CD4-positive, alpha-beta T cell treated with Interleukin-10 for 1 hour (primary cell): ENCODE measurements around the gene AK8.
"Not testable (repeated sequence)": the region's sequence is repeated elsewhere in the genome, so short reads cannot be mapped to it uniquely, and the experiment has no call there.

Source experiments
- DNase-seq: peaks from one replicate; pipeline ENCODE4 v3.0.0-alpha.2; 2020

The AK8 gene

DNA sequence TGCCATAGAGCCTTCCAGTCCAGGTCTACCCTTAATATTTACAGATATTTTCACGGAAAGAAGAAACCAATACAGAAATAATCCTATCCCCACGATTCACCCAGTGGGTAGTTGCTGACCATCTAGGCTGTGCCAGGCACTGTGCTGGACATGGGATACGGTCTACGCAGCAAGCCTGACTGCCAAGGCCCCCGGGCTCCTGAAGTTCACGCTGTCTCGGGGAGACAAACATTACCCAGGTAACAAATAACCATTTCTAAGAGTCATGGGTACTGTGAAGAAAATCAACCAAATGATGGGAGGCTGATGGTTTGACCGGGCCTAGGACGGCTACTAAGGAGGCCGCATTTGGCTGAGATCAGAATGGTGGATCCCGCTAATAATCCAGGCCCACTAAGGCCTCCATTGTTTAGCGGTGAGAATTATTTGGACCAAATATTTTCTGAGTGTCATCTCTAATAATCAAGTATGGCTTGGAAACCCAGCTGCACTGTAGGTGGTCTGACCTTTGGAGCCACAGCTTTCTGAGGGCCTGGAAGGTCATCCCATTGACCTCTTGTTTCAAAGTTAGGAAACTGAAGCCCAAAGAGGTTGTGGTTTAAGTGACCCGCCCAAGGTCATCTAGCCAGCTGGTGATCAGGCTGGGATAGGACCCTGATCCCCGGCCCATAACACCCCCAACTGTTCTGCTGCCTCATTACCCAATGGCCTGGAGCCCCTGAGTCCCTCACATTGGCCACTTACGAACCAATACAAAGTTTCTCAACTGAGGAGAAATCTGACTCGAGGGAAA, 82.4 kb downstream of the AK8 start:
- DNase-seq, result no peak

DNA sequence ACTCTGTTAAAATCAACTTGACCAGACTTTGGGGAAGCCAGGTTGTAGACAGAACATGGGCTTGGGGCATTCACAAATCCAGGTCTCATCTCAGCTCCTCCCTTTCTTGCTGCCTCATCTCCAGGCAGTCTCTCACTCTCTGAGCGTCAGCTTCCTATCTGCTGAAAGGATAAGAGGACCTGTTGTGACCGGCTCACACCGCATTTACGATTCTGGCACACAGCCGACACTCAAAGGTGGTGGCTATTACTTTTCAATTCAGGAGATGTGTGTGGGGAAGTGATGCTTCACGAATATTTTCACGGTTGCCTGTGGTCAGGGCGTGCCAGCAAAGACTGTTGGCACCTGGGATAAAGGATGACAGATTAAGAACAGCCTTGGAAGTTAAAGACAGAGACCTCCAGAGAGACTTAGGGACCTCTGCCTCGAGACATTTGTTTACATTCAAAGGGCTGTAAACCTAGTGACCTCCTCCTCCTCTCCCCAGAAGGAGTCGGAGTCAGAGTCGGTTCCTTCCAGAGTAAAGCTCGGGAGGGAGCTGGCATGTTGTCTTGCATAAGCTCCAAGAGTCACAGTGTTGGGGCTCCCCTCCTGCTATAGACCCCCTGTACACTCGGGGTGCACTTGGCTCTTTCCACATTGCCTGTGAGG, 83.2 kb downstream of the AK8 start:
- DNase-seq, result no peak

DNA sequence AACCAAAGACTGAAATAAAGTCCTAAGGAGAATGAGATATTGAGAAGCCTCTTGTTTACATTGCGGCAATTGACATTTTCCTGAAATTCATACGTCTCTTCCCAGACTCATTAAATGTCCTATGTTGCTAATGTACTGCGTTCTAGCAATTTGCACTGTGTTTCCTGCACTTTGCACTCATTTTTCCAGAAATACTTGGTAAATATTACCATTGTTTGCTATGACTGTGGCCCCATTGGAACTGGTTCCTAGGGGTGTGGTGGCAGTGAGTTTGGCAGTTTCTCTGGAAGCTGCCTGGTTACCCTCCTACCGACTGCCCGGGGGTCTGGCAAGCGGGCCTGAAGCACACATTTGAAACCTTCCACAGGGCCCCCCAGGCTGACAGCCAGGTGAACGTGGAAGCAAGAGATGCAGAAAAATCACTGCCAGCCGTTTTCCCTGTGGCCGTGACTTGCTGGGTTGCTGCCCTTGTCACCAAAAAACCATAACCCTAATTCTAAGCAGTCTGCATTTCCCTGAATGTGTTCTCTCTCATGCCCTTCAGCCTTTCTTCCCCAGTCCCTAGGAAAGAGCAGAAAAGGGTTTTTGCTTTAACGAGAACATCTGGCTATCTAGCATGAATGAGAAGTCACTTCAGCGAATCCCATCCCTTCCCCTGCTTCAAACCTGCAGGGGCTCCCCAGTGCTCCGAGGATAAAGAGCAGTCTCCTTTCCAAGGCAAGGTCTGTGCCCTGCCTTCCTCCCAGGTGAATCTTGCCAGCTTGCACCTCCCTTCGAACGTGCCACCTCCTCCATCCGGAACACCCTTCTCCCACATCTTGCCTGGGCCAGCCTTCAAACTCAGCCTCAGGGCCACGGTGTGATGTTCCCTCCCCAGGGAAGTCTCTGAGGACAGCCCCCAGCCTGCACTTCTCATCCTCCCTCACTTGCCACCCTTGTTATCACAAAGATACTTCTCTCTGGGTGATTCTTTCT, 84.2 kb downstream of the AK8 start:
- DNase-seq, result no peak

DNA sequence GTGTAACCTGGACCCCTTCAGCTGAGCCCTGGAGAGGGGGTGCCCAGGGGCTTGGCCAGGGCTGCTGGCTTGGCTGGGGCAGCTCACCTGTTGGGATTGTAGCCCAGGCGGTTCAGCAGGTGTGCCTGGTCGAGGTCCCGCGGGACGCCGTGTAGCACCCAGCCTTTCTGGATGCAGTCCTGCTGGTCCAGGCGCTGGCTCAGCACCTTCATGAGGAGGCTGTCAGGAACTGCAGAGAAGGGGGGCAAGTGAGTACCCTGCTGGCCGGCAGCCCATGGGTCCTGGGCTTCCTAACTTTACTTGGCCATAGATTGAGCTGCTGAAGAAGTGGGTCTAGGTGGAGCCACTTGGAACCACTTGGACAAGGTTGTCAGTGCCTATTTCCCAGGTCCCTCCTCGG, 85.5 kb downstream of the AK8 start:
- no peak for DNase-seq

DNA sequence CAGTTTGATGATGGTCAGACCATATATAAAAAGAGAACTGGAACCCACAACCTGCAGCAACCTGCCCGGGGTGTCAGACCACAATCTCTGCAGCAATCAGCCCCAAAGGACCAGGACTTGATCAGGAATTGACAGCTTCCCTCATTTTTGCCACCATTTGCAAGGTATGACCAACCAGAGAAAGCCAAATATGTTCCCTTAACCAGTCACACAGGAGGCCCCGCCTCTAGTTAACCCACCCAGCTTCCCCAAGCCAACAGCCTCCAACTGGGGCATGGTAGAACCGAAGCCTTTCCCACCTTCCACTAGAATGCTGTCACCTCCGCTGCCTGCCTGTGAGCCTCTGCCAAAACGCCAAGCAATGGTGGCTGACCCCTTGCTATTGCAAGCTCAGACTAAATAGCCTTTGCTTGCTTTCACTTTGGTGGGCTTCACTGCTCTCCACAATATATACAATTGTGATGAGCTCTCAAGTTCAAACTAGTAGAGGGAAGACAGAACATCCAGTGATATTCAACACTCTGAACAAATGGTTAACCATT, 86.3 kb downstream of the AK8 start:
- no peak for DNase-seq

DNA sequence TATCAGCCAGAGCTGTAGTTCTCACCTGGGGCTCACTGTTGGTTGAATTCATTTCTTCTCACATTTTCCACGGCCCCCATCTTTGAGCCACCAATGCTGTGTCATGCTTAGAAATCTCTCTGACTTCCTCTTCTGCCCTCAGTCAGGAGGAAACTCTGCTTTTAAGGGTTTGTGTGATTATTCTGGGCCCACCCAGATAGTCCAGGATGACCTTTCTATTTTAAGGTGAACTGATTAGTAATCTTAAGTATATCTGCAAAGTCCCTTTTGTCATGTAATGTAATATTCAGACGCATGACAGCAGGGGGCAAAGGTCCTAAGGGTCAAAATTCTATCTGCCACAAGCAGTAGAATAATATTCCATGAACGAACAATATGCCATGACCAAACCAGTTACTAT, 88.4 kb downstream of the AK8 start:
- no peak for DNase-seq

DNA sequence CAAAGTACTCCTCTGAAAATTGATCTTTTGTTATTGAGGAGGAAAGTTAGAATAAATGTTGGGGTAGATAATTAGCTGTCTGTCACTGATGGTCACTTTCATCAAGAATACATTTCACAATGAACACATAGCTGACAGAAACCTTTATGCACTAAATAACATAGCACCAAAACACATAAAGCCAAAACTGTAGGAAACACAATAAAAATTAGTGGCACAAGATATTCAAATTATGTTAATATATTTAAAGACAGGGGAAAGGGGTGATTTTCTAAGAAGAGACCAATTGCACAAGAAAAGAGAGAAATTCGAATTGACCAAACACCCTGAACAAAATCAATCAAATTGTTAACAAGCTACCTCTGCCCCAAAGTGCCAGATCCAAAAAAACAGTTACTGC, 89.7 kb downstream of the AK8 start:
- DNase-seq, result no peak

DNA sequence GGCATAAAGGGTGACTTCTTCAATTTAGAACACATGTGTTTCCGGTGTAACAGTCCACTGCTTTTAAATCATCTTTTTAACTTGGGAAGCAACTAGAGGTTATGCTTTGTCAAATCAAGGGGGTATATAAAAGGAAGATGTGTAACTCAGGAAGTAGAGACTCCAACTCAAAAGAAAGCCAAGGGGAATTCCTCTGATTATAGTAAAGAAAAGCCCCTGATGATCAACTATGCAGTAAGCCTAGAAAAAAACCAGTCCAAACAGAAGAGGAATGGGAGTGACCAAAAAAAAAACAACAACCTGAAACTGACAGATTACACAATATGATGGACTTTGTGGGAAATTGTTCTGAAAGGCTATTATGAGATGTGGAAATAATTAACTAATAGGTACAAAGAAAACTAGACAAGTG, 90.3 kb downstream of the AK8 start:
- no peak for DNase-seq

DNA sequence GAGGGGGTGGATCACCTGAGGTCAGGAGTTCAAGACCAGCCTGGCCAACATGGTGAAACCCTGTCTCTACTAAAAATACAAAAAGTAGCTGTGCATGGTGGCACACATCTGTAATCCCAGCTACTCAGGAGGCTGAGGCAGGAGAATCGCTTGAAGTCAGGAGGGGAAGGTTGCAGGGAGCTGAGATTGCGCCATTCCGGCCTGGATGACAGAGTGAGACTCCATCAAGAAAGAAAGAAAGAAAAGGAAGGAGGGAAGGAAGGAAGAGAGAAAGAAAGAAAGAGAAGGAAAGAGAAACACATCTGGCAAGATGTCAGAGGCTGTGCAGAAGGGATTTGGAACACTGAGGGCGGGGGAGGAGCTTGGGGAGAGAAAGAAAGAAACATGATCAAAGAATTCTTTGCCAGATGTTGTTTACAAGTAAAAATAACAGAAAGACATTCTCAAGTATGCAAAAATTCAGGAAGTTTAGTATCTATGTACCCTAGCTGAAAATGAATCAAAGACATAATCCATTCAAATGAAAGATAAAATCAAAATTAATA, 93.7 kb downstream of the AK8 start:
- no peak for DNase-seq

DNA sequence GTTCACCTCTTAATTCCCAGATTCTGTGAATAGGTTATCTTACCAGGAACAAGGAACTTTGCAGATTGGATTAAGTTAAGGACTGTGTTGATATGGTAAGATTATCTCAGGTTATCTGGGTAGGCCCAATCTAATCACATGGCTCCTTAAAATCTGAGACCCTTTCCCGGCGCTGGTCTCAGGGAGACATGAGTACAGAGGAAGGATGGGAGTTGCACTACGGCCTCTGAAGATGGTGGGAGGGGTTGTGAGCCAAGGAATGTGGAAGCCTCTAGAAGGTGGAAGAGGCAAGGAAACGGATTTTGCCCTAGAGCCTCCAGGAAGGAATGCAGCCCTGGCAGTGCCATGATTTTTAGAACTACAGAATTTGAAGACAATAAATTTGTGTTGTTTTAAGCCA, 95.1 kb downstream of the AK8 start:
- DNase-seq, result no peak

DNA sequence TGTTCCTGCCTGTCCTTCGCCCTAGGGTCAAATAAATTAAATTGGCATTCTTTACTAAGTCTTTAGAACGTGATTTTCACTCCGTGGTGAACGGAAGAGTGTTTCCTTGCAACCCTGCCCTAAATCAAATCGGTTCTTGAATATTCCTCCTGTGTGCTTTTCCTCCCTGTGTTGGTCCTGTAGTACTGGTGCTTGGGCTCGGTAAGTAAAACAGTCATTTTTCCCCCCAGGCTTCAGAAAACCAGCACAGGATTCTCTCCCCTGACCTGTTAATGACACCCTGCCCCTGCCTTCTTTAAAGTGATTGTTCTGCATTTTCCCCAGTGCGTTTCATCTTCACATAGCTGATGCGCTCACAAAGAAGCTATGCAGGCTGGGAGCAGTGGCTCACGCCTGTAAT, 96.0 kb downstream of the AK8 start:
- no peak for DNase-seq

DNA sequence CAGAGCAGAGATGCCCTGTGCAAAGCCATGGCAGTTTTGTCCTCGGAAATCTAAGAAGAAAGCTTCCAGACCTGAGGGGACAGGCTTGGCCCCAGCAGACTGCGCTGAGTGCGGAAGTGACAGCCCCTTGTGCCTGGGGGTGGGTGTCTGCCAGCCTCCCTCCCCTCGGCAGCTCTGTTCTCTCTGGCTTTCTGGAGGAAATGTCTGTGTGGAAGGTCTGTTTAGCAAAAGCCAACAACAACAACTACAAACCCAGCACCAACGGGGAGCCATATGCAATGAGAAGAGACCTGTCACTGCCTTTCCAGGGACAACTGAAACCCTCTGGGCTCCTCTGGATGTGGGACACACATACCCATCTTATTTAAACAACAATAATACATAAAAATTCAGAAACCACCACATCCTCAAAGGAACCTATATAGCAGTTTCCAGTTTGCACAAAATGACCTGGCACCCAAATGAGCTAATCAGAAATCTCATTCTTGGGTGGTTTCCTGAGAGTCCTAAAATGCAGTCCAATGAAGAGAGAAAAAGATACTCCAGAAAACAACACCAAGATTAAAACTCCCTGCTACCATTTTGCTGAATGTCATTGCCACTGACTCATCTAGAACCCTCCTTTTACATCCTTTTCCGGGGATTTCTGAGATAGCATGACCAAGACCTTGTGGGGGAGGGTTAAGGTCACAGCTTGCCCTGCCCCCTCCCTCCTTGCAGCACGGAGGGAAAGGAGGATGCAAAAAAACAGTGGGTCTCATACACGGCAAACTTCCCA, 97.7 kb downstream of the AK8 start:
- DNase-seq, result no peak

DNA sequence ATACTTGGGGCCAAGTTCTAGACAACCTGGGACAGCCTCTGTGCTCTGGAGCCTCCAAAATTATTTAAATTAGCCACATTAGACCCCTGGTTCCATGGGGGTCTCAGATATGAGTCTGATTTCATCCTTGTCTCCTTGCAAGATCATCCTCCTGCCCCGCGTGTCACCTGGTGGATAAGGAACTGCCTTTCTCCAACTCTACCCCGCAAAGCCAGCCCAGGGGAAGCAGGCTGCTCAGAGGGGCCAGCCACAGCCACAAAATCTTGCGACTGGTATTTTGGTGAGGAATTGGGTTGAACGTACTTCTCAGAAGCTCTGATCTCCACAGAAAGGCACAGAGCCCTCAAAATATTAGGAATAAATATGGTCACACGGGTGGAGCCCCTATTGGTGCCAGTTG, 101.2 kb downstream of the AK8 start:
- no peak for DNase-seq

DNA sequence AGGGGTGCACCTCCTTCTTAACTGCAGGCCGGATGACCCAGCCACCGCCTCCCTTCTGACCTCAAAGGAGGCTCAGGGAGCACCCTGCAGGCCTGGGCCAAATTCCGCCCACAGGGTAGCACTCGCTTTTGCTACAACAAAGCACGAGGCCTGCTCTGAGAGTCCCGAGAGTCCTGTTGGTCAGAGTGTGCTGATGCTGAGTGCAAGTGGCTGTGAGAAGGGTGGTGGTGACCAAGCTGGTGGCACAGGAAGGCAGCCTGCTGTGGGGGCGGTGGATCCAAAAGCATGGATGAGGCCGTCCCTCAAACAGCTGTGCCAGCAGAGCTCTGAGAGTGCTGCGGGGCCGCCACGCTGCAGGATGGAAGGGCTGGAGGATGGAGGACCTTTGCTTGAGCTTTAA, 101.8 kb downstream of the AK8 start:
- no peak for DNase-seq

DNA sequence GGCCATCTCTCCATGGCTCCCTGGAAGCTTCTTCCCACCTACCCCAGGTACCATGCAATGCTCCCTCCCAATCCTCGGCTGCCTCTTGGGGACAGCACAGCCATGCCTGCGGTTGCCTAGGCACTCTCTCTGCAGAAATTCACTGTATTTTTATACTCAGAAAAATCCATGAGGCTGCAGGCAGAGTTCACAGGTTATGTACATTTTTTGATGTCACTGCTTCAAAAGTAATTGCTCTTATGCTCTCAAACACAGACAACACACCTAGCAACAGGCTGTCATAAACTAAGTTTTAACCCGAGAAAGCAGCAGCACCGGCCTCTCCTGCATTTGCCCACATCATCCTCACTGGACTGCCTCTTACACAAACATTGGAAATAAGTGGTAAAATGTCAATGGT, 102.4 kb downstream of the AK8 start:
- no peak for DNase-seq

DNA sequence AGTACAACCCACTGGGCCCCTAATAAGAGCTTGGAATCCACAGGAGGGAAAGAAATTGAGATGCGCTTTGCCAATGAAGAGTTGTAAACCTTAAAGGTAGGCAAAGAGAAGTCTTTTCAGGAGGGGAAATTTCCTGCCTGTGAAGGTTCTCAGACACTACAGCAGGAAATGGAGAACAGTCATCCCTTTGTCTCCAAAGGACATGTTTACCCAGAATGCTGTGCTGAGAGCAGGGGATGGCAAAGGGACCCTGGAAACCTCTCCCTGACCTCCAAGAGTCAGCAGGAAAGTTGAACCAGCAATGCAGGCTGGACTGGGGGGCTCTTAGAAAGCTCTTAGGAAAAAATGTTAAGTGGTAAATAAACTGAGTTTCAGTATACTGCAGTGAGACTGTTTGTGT, 103.2 kb downstream of the AK8 start:
- no peak for DNase-seq

DNA sequence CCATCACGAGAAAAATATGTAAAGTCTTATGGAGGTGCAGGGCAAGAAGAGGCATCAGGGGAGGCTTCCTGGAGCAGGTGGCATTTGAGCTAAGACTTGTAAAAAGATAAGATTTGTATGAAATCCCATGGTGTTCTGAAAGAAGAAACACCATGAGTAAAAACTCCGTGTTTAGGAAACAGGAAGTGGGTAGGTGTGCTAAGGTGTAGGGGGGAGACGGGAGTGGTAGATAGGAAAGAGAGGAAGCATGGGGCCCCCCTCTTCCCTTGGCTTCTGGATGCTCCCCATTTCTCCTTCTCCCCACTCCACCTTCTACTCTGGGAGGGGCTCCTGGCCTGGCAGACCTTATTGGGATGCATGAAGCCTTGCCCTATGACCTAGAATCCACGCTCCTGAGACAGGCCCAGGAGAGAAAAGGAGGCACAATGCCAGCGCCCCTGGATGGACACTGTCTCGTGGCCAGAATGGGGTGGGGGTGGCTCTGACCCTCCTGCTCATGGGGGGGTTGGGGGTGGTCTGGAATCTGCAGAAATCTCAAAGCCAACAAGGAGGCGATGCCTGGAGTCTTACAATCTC, 104.2 kb downstream of the AK8 start:
- no peak for DNase-seq

DNA sequence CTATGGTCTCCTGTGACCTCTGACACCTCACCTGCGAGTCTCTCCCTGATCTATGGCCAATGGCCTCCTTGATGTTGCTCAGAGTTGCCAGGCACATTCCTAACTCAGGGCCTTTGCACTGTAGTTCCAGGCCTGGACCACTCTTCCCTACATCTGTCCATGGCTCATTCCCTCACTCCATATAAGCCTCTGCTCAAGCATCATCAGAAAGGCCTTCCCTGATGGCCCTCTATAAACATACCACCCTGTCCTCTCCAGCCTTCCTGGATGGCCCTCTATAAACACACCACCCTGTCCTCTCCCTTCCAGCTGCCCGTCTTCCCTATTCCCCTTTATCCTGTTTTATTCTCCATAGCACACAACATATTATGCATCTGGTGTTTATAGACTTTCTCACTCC, 105.0 kb downstream of the AK8 start:
- no peak for DNase-seq

DNA sequence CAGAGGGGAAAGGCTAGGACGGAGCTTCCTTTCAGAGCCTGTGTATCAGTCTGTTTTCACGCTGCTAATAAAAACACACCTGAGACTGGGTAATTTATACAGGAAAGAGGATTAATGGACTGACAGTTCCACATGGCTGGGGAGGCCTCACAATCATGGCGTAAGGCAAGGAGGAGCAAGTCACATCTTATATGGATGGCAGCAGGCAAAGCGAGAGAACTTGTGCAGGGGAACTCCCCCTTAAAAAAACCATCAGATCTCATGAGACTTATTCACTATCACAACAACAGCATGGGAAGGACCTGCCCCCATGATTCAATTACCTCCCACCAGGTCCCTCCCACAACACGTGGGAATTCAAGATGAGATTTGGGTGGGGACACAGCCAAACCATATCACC, 106.3 kb downstream of the AK8 start:
- DNase-seq, result not testable (repeated sequence)

DNA sequence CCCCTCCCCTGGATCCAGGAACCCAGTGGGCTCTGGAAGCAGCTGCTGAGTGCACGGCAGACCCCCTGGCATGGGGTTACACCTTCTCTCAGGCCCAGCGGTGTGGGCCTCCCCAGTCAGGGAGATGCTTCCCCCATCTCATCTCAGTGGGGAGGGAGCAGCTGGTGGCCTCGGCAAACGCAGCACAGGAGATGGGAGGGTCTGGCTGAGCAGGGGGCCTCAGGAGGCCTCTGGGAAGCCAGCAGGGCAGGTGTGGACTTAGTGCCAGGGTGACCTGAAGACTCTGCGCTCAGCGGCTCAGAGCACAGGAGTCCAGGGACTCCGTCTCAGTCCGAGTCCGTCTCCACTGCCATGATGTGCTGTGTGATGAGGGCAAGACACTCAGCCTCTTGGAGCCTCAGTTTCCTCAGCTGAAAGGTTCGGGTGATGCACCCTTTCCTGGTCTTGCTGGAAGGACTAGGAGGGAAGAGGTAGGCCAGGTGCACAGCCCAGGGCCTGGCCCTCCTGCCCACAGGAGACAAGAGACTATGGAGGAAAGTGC, 107.2 kb downstream of the AK8 start:
- DNase-seq, result no peak
